Measurements from ENCODE around the gene SFT2D1. TPM values are rescaled to one million over a fixed set of nuclear protein-coding genes. Genes with fewer than 3 reads are reported as not detected.
A peak's percentile ranks its signal among the peaks of the same experiment; 100 is the strongest.

The SFT2D1 gene
- total RNA-seq, 4 donors from 2014 or later = 26.4 to 31.9 (median 28.2) TPM

DNA sequence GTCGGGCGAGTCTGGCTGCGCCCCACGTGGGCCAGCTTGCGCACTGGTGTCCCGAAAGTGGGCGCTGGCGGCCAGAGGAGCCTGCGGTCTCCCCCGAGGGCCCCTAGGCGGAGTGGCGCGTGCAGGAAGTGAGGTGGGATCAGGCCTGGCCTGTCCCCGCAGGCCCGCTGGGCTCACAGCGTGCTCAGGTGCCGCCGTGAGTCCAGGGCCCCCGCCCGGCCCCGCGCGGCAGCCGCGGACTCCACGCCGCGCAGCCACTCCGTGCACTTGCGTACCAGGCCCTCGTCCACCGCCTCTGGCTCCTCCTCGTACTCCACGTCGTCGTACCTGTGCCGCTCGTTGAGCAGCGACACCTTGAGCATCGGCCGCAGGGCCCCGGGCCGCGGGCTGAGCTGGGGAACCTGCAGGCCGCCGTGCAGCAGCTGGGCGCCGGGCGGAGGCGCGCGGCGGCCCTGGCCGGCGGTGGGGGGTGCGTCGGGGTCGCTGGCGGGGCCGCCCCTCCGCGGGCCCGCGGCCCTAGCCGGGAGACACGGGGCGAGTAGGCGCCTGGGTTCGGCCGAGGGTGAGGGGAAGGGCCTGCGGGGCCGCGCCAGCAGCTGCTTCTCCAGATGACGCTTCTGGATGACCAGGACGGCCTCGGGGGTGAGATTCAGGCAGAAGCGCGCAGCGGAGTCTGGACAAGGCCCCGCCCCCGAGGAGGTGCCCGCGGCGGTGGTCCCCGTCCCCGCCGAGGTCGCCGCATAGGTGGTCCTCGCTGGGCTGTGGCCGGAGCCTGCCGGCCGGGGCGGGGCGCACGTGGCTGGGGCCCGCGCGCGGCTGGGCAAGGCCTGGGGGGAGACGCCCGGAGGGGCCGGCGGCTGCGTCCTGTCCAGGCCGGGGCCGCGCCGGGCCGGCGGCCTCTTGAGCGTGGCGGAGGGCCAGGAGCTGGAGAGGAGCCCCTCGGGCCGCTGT, 35.0 kb downstream of the SFT2D1 start:
- no peaks in the 10 kb centered on the region for H3K36me3 ChIP-seq
- TF ChIP-seq POLR2A (IDR thresholded peaks at IDR 0.05) = no peak
- TF ChIP-seq, protein P1, sequence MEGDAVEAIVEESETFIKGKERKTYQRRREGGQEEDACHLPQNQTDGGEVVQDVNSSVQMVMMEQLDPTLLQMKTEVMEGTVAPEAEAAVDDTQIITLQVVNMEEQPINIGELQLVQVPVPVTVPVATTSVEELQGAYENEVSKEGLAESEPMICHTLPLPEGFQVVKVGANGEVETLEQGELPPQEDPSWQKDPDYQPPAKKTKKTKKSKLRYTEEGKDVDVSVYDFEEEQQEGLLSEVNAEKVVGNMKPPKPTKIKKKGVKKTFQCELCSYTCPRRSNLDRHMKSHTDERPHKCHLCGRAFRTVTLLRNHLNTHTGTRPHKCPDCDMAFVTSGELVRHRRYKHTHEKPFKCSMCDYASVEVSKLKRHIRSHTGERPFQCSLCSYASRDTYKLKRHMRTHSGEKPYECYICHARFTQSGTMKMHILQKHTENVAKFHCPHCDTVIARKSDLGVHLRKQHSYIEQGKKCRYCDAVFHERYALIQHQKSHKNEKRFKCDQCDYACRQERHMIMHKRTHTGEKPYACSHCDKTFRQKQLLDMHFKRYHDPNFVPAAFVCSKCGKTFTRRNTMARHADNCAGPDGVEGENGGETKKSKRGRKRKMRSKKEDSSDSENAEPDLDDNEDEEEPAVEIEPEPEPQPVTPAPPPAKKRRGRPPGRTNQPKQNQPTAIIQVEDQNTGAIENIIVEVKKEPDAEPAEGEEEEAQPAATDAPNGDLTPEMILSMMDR (IDR thresholded peaks at IDR 0.05) = no peak
- peak overlapping the region; percentile 15 to 53 (median 51) for H3K4me3 ChIP-seq
- no peak for DNase-seq
- peaks cover 4 to 22% of the 10 kb centered on the region in 2 donors for H3K27me3 ChIP-seq
- H3K9me3 ChIP-seq = no peaks in the 10 kb centered on the region
- peaks cover 0 to 21% (median 13%) of the 10 kb centered on the region in 4 donors for H3K4me1 ChIP-seq
- H3K27ac ChIP-seq = no peak overlapping the region

DNA sequence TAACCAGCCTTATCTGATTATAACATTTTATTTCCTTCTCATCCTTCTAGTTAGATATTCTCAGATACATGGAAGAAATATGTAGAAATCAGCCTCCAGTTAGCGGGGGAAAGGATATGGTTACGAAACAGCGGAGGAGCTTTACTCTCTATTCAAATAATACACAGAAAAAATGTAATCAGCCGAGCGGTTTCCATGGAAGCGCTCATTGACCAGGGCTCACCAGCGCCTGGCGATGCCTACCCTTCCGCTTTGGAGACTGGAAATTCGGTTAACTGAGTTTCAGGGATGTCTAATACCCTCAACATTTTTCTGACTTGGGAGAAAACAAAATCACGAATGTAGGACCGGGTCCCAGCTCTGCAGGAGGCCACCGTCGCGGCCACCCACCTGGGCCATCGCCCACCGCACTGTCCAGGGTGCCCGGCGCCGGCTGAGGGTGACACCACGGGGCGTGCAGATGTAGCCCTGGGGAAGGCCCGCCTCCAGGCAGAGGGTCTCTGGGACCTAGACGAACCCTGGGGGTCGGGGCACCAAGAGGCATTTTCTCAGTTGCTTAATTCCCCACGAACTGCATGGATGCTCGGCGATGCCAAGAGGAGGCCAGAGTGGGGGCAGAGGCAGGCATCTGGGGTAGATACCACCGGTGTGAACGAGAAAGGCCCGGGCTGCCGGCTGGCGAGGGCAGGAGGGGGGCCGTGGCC, 35.8 kb downstream of the SFT2D1 start:
- H3K4me3 ChIP-seq = peak overlapping the region in 2 of 4 donors; percentile 51 to 53
- H3K9me3 ChIP-seq = no peaks in the 10 kb centered on the region
- no peak for TF ChIP-seq POLR2A (IDR thresholded peaks at IDR 0.05)
- TF ChIP-seq, protein P1 (IDR thresholded peaks at IDR 0.05) = no peak
- H3K27ac ChIP-seq = no peak overlapping the region
- peaks cover 4 to 22% of the 10 kb centered on the region in 2 donors for H3K27me3 ChIP-seq
- H3K36me3 ChIP-seq = no peaks in the 10 kb centered on the region
- no peak for DNase-seq
- peaks cover 0 to 21% (median 13%) of the 10 kb centered on the region in 4 donors for H3K4me1 ChIP-seq

DNA sequence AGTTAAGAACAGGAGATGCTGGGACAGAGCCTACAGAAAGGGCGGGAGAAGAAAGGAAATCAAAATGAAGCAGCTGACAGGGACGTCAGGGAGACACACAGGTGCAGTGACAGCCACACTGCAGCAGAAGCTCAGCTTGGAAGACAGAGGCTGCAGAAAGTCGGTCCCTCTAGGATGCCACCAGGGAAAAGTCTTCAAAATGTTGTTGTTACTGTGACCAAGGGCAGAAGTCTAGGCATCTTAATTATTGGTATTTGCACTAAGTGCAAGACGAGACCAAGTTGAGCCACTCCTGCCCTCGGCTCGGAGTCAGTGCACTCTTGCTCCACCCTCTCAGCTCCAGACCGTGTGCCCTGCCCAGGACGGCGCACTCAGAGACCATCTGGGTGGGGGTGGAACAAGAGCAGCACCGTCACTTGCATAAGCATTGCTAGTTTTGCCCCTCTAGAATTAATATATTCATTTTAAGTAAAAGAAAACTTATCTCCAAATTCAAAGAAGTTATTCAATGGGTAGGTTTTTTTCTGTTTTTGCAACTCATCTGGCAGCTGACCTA, 36.7 kb downstream of the SFT2D1 start:
- H3K4me1 ChIP-seq = peaks cover 0 to 21% (median 13%) of the 10 kb centered on the region in 4 donors
- no peaks in the 10 kb centered on the region for H3K9me3 ChIP-seq
- H3K27ac ChIP-seq = no peak overlapping the region
- TF ChIP-seq POLR2A (IDR thresholded peaks at IDR 0.05) = no peak
- TF ChIP-seq, protein P1 (IDR thresholded peaks at IDR 0.05) = no peak
- no peak overlapping the region for H3K4me3 ChIP-seq
- H3K36me3 ChIP-seq = no peaks in the 10 kb centered on the region
- H3K27me3 ChIP-seq = peaks cover 4 to 22% of the 10 kb centered on the region in 2 donors
- no peak for DNase-seq

DNA sequence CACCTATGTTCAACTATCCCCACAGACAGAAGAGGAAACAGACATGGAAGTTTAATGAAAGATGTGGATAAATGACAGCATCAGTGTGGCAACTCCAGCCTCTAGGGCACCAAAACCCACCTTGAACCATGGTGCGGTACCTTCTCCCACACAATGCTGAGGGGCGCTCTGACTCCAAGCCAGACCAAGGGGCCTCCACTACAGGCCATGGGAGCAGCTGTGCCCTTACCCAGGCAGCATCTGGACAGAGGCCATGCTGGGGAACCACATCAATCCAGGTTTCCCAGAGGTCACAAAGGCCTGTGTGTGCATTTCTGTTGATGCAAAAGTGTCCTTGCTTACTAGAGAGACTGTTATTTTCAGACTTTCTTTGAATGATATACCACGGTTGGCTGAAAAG, 38.2 kb downstream of the SFT2D1 start:
- peaks cover 0 to 21% (median 13%) of the 10 kb centered on the region in 4 donors for H3K4me1 ChIP-seq
- no peaks in the 10 kb centered on the region for H3K36me3 ChIP-seq
- H3K27me3 ChIP-seq = peaks cover 4 to 22% of the 10 kb centered on the region in 2 donors
- DNase-seq = no peak
- no peak for TF ChIP-seq POLR2A (IDR thresholded peaks at IDR 0.05)
- TF ChIP-seq, protein P1 (IDR thresholded peaks at IDR 0.05) = no peak
- no peak overlapping the region for H3K27ac ChIP-seq
- H3K9me3 ChIP-seq = no peaks in the 10 kb centered on the region
- no peak overlapping the region for H3K4me3 ChIP-seq

Data from Peyer's patch (tissue), 4 donors.